Measurements from ENCODE around the gene PEX16.

GRCh38 chr11:45906965-45907611, 10.6 kb downstream of the PEX16 start, which contains the start of gene FREY1:
- TF ChIP-seq POLR2A (IDR thresholded peaks at IDR 0.05; ENCODE audit: extremely low read depth, insufficient read length) (no peak), CTCF (IDR thresholded peaks at IDR 0.05; ENCODE audit: low read depth, low read length) (no peak)
